Nephron progenitor cell (in vitro differentiated cells): ENCODE data around the gene TJP1.

Experiments
- DNase-seq: peaks from one replicate; pipeline ENCODE4 v3.0.0; 2021
- H3K27ac Mint-ChIP-seq: 2 replicates; pipeline ENCODE4 v1.8.0; 2021; ENCODE audit warnings: mild to moderate bottlenecking, moderate library complexity, mixed read lengths
- H3K27me3 Mint-ChIP-seq: 2 replicates; pipeline ENCODE4 v1.8.0; 2021; ENCODE audit warnings: mild to moderate bottlenecking, low read depth, mixed read lengths; ENCODE audit not compliant: poor library complexity
- H3K36me3 Mint-ChIP-seq: 2 replicates; pipeline ENCODE4 v1.8.0; 2021; ENCODE audit warnings: low read depth, mixed read lengths
- H3K4me1 Mint-ChIP-seq: 2 replicates; pipeline ENCODE4 v1.8.0; 2021; ENCODE audit warnings: mixed read lengths
- H3K4me3 Mint-ChIP-seq: 2 replicates; pipeline ENCODE4 v1.8.0; 2021; ENCODE audit warnings: mild to moderate bottlenecking, moderate library complexity, mixed read lengths
- H3K9me3 Mint-ChIP-seq: 2 replicates; pipeline ENCODE4 v1.8.0; 2021; ENCODE audit warnings: mild to moderate bottlenecking, moderate library complexity, mixed read lengths
- CTCF ChIP-seq: fragments of 200-600 bp; sonication (generic); IDR thresholded peaks from 2 replicates; pipeline ENCODE4 v1.5.0; 2021; ENCODE audit warnings: antibody characterized with exemption

Gene TJP1

GRCh38 chr15:29681946-29682345, 140.3 kb downstream of the TJP1 start:
- no peaks in the 10 kb centered on the region for H3K36me3 Mint-ChIP-seq
- no peak for TF ChIP-seq CTCF
- DNase-seq = no peak
- H3K4me3 Mint-ChIP-seq = no peak overlapping the region
- peaks cover 24% of the 10 kb centered on the region for H3K4me1 Mint-ChIP-seq
- H3K27me3 Mint-ChIP-seq = peaks cover 9% of the 10 kb centered on the region
- no peak overlapping the region for H3K27ac Mint-ChIP-seq
- peaks cover 7% of the 10 kb centered on the region for H3K9me3 Mint-ChIP-seq

GRCh38 chr15:29681166-29681845, 141.0 kb downstream of the TJP1 start:
- no peaks in the 10 kb centered on the region for H3K36me3 Mint-ChIP-seq
- no peak for TF ChIP-seq CTCF
- H3K4me3 Mint-ChIP-seq = no peak overlapping the region
- no peak overlapping the region for H3K27ac Mint-ChIP-seq
- no peak for DNase-seq
- H3K27me3 Mint-ChIP-seq = peaks cover 9% of the 10 kb centered on the region
- peaks cover 7% of the 10 kb centered on the region for H3K9me3 Mint-ChIP-seq
- H3K4me1 Mint-ChIP-seq = peaks cover 29% of the 10 kb centered on the region

- no peak for DNase-seq
- Mint-ChIP-seq H3K36me3 (no peaks in the 10 kb centered on the region), H3K27ac (no peak overlapping the region), H3K9me3 (peaks cover 7% of the 10 kb centered on the region), H3K4me1 (peaks cover 30% of the 10 kb centered on the region), H3K27me3 (peaks cover 16% of the 10 kb centered on the region), H3K4me3 (no peak overlapping the region)
- TF ChIP-seq CTCF = no peak
These were observed 141.7 kb downstream of the TJP1 start for GRCh38 chr15:29680465-29681165.

GRCh38 chr15:29678504-29679034, 143.7 kb downstream of the TJP1 start:
- no peak for TF ChIP-seq CTCF
- H3K36me3 Mint-ChIP-seq = no peaks in the 10 kb centered on the region

GRCh38 chr15:29677871-29678461, 144.3 kb downstream of the TJP1 start:
- Mint-ChIP-seq H3K4me1 (peaks cover 33% of the 10 kb centered on the region), H3K27me3 (peaks cover 24% of the 10 kb centered on the region), H3K4me3 (no peak overlapping the region), H3K27ac (no peak overlapping the region), H3K9me3 (peaks cover 3% of the 10 kb centered on the region), H3K36me3 (no peaks in the 10 kb centered on the region)
- TF ChIP-seq CTCF = no peak
- no peak for DNase-seq

More at GRCh38 chr15:29678504-29679034, 143.7 kb downstream of the TJP1 start:
- Mint-ChIP-seq H3K4me3 (no peak overlapping the region), H3K4me1 (peaks cover 27% of the 10 kb centered on the region), H3K27me3 (peaks cover 24% of the 10 kb centered on the region), H3K27ac (no peak overlapping the region), H3K9me3 (peaks cover 4% of the 10 kb centered on the region)
- no peak for DNase-seq
